ENCODE results near the gene NKX6-1. TPM values are rescaled to one million over a fixed set of nuclear protein-coding genes. Genes with fewer than 3 reads are reported as not detected.

NKX6-1 gene
- total RNA-seq, 2 donors from 2014 or later: 0.14 to 0.40 TPM

DNA sequence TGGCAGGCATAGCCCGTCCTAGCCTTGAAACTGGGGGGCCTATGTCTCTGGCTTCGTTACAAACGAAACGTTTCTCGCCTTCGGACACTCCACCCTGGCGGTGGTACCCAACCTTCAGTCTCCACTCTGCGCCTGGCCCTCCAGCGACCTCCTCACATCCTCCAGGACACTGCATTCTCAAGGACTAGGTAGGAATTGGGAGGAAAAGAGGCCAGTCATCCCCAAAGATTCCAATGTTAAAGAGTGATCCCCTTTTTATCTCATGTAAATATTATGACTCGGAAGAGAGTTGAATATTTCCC lies 2.1 kb upstream of the NKX6-1 start:
- Histone ChIP-seq H3K27me3 (replicated peaks; ENCODE audit: insufficient read depth) (peaks cover 71% of the 10 kb centered on the region), H3K36me3 (no peaks in the 10 kb centered on the region), H3K4me1 (replicated peaks) (no peaks in the 10 kb centered on the region), H3K9me3 (no peaks in the 10 kb centered on the region), H3K27ac (no peak overlapping the region), H3K4me3 (no peak overlapping the region)
- intact Hi-C loops (cut with DNase I): loop anchor here (10.0 kb wide), 1 partner anchor 856 kb away; no protein-coding TSS in a partner anchor
- 4% methylated on average over 9 of the region's 10 CpGs for WGBS
- TF ChIP-seq POLR2A (IDR thresholded peaks at IDR 0.05) (no peak), CTCF (IDR thresholded peaks at IDR 0.05) (no peak), POLR2AphosphoS5 (IDR thresholded peaks at IDR 0.05) (no peak)
- DNase-seq (ENCODE audit: low spot score): no peak

GRCh38 chr4:84500386-84501201 lies 1.5 kb upstream of the NKX6-1 start:
- Histone ChIP-seq H3K27ac (no peak overlapping the region), H3K4me3 (no peak overlapping the region), H3K36me3 (no peaks in the 10 kb centered on the region), H3K9me3 (no peaks in the 10 kb centered on the region), H3K27me3 (replicated peaks; ENCODE audit: insufficient read depth) (peaks cover 72% of the 10 kb centered on the region), H3K4me1 (replicated peaks) (no peaks in the 10 kb centered on the region)
- WGBS: 13% methylated on average over 22 of the region's 22 CpGs
- intact Hi-C loops (cut with DNase I): loop anchor here (10.0 kb wide), 1 partner anchor 856 kb away; no protein-coding TSS in a partner anchor
- TF ChIP-seq POLR2A (IDR thresholded peaks at IDR 0.05) (no peak), CTCF (IDR thresholded peaks at IDR 0.05) (no peak), POLR2AphosphoS5 (IDR thresholded peaks at IDR 0.05) (no peak)
- DNase-seq (ENCODE audit: low spot score): no peak

- Histone ChIP-seq H3K4me3 (no peak overlapping the region), H3K27me3 (replicated peaks; ENCODE audit: insufficient read depth) (peaks cover 81% of the 10 kb centered on the region), H3K4me1 (replicated peaks) (no peaks in the 10 kb centered on the region), H3K9me3 (no peaks in the 10 kb centered on the region), H3K27ac (no peak overlapping the region), H3K36me3 (no peaks in the 10 kb centered on the region)
- DNase-seq (ENCODE audit: low spot score): no peak
- no peak for TF ChIP-seq POLR2AphosphoS5 (IDR thresholded peaks at IDR 0.05)
- TF ChIP-seq CTCF (IDR thresholded peaks at IDR 0.05): no peak
- TF ChIP-seq POLR2A (IDR thresholded peaks at IDR 0.05): no peak
- intact Hi-C loops (cut with DNase I): no loop called here
- WGBS: 5% methylated on average over 11 of the region's 11 CpGs
These were observed 511 bp upstream of the NKX6-1 start for GRCh38 chr4:84499624-84499982.

DNA sequence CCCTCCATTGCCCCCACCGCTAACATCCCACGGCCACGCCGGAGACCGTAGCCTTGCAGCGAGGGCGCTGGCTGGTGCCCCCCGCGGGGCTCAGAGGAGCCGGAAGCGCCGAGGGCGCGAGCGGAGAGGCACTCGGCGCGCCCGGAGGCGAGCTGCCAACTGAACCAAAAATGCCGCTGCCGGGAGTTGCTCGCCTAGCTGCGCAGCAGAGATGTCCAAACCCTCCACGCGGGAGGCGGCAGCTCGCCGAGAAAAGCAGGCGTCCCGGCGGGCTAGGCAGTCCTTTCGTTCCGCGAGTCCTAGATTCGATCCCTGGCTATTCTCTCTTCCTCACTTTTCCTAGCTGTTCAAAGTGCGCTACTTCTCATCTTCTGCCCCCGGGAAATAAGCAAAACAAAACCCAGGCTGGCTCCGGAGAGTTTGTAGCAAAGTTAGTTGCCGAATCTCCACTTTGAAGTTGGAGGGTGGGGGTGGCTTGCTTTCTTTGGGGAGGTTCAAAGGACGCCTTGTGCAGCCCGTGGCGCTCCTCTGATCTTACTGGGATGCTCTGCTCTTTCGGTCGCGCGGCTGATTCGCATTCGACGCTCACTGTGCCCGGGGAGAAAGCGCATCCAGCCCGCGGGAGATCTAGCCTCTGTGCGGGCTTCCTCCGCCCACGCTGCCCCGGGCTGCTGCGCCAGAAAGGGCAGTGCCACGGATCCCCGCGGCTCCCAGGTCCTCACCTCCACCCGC lies 723 bp downstream of the NKX6-1 start:
- WGBS: under 1% methylated on average over 59 of the region's 63 CpGs
- H3K27me3 ChIP-seq (replicated peaks; ENCODE audit: insufficient read depth): peaks cover 83% of the 10 kb centered on the region
- no peak for DNase-seq (ENCODE audit: low spot score)
- H3K9me3 ChIP-seq: no peaks in the 10 kb centered on the region
- no peaks in the 10 kb centered on the region for H3K36me3 ChIP-seq
- intact Hi-C loops (cut with DNase I): no loop called here
- TF ChIP-seq CTCF (IDR thresholded peaks at IDR 0.05) (no peak), POLR2A (IDR thresholded peaks at IDR 0.05) (no peak), POLR2AphosphoS5 (IDR thresholded peaks at IDR 0.05) (no peak)
- H3K4me3 ChIP-seq: peak overlapping the region; percentile 12 to 13
- no peaks in the 10 kb centered on the region for H3K4me1 ChIP-seq (replicated peaks)
- no peak overlapping the region for H3K27ac ChIP-seq
